GM19324 (cell line): Measurements from ENCODE around the gene CDH23.

Experiments used
- ATAC-seq: cut with Tn5 transposase; IDR thresholded peaks from one replicate; pipeline ENCODE4 v1.9.1; 2021; ENCODE audit warnings: mild to moderate bottlenecking, moderate library complexity; ENCODE audit not compliant: unreplicated experiment, low FRiP score

CDH23 gene

DNA sequence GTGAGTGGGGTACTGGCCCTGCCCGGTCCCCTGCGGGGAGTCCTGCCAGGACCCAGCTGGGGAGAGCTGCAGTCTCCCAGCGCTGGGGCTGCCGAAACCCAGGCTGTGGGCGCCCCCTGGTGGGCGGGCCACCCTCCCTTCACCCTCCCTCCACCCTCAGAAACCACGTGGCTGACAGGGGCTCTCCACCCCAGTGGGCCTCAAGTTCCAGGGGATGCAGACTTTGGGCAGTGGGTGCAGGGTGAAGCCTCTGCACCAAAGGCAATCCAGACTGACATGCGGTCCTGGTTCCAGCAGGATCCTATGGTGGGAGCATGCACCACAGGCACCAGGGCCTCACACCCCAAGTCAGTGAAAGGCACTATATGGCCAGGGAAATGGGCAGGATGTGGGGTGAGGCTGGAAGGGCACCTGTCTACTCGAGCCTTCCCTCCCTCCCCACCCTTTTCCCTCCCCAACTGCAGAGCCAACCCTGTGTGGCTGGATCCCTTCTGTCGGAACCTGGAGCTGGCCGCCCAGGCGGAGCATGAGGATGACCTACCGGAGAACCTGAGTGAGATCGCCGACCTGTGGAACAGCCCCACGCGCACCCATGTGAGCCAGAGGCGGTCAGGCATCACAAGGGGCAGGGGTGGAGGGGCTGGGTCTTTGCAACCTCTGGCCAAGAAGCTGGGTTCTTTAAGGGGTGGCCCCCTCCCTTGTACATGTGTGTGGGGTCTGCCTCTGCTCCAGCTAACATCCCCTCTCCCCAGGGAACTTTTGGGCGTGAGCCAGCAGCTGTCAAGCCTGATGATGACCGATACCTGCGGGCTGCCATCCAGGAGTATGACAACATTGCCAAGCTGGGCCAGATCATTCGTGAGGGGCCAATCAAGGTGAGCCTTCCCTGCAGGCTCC is 415.5 kb downstream of the CDH23 start:
- no peak for ATAC-seq

DNA sequence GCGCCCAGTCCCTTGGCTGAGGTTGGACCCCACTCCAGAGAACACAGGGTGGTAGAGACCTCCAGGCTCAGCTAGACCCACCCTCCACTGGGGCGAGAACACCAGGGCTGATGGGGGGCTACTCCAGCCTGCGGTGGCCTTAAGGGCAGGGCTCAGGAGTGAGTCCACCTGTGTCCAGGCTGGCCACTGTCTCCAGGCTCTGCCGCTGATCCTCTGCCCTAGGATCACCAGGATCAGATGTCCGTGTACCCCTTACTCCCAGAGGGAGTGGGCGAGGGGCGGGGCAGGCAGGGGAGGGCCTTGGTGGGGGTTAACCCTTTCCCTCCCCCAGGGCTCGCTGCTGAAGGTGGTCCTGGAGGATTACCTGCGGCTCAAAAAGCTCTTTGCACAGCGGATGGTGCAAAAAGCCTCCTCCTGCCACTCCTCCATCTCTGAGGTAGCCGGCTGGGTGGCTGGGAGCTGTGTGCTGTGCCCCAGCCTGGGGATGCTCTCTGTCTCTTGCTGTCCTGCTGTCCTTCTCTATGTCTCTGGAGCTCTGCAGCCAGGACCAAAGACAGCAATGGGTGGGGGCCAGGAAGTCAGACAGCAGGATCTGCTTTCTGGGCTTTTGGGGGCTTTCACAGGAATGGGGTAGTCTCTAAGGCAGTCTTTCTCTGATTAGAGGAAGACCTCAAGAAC is 416.3 kb downstream of the CDH23 start:
- ATAC-seq: no peak

DNA sequence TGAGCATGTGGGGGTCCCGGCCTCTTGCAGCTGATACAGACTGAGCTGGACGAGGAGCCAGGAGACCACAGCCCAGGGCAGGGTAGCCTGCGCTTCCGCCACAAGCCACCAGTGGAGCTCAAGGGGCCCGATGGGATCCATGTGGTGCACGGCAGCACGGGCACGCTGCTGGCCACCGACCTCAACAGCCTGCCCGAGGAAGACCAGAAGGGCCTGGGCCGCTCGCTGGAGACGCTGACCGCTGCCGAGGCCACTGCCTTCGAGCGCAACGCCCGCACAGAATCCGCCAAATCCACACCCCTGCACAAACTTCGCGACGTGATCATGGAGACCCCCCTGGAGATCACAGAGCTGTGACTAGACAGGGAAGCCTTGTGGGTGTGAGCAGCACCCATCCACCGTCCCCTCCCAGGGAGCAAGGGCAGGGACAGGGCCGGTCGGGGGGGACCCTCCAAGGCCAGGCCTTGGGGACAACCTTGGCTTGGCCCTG is 418.2 kb downstream of the CDH23 start:
- ATAC-seq: no peak

DNA sequence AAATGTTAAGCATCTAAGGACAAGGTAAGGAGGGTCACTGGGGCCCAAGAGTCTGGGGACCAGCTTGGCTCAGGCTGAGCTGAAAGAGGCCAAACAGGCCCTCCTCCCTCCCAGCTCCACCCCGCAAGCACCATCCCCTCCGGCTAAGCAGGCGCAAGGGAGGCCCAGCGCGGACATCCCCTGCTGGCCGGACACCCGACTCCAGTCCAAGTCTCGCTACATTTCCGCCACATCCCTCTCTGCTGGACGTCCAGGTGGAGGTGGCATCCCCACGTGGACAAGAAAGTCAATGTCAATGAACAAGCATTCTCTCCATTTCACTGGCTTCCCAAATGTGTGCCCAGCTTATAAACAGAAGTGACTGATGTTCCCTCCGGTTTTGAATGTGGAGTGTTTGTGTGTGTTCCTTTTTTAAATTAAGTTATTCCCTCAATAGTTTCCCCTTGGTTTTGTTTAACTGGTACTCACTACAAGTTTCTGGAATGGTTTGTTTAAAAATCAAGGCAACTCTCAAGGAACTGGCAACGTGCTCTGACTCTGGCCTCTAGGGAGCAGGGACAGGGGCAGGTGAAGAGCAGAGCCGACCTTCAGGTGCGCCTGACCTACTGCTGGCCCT is 418.9 kb downstream of the CDH23 start:
- no peak for ATAC-seq

DNA sequence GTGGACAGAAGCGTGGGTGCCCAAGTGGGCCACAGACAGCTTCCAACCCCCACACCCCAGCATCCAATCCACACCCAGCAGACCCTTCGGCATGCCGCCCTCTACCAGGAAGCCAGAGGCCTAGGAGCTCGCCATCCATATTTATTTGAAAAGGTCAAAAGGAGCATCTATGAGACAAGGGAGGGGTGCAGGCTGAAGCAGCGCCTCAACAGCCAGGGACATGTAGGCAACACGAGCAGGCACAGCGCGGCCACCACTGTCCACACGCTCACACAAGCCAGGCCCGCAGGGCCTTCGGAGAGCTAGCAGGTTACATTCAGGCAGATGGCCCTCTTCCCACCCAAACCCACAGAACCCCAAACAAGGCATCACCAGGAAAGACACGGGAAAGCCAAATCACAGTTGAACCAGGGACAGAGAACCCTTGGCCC is 419.7 kb downstream of the CDH23 start:
- ATAC-seq: no peak

DNA sequence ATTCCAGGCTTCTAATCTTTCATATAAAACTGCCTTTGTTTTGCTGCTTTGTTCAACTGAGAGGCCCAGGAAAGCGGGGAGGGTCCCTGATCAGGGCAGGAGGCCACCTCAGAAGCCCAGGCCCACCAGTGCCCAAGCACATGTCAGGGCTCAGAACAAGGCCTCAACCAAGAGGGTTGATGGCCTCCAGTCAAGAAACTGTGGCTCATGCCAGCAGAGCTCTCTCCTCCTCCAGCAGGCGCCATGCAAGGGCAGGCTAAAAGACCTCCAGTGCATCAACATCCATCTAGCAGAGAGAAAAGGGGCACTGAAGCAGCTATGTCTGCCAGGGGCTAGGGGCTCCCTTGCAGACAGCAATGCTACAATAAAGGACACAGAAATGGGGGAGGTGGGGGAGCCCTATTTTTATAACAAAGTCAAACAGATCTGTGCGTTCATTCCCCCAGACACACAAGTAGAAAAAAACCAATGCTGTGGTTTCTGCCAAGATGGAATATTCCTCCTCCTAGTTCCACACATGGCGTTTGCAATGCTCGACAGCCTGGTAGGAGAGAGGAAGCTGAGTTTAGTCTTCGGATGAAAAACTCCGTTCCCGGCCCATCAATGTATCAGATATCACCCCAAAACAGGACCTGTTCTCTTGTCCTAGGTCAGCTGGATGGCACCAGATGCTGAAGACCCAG is 420.4 kb downstream of the CDH23 start:
- ATAC-seq: no peak

DNA sequence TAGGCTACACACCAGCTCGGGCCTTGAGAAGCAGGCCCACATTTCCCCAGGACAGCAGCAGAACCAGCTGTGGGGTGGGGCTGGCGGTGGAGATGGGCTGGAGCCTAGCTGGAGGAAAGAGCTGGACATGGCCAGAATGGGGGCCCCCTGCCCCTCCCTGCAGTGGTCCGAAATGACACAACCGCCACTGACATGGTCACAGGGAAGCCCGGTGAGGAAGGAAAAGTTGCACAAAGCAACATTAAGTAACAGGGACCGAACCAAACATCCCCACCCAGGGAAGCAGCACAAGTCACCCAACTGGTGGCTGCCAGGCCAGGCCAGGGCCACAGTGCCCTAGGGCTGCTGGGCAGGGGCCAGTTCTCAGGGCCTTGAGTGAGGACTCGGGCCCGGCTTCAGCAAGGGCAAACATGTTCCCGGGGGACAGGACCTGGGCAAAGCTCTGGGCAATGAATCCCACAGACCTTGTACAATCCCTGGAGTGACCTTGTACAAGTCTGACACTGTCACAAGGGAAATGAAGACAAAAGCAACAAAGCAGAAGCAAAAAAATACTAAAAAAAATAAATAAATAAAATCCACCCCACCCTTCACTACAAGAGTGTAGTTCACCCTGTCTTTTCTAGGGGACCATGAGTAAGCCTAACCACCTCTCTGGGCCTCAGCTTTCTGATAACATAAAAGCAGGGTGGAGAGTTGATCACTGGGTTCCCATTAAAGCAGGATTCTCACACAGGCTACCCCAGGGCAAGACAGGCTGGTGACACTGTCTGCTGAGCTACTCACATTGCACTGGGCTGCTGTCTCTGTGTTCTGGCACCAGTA is 421.3 kb downstream of the CDH23 start:
- ATAC-seq: no peak

DNA sequence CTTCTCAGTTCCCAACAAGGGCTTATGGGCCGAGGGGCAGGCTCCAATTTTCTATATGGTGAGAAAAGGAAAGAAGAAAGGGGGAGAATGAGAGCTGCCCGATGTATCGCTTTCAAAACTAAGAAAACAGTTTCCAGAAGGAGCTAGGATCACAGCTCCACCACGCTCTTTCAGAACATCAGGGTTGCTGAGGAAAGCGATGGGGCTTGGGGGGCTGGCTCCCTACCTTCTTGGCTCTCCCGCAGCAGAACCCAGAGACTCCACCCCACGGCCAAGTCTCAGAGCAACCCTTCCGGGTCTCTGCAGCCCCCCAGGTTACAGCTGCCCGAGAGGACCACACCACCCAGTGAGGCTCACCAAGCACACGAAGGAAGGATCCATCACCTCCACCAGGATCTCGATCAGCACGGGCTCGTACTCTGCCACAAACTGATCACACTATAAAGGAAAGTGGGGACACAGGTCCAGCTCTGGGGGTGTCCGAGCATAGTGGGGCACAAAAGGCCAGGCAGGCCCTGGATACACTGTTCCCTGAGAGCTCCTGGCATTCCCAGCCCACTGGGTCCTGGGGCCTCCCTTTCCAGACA is 422.0 kb downstream of the CDH23 start:
- ATAC-seq: no peak

DNA sequence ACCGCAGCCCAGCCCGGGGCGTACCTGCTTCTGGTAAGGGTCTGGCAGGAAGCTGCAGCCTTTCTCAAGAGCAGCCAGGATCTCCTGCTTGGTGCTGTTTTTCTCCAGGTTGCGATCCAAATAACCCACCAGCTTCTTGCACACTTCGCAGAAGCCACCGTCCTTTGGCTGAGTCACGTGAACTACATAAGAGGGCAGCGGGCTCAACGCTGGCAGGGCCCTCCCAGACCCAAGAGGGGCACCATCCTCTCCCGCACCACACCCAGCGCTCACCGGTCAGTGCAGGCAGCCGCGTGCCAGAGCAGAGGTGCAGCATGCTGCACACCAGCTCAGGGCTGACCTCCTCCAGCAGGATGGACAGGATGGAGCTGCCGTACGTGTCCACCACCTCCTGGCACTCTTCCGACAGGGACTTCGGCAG is 422.7 kb downstream of the CDH23 start:
- ATAC-seq: no peak

DNA sequence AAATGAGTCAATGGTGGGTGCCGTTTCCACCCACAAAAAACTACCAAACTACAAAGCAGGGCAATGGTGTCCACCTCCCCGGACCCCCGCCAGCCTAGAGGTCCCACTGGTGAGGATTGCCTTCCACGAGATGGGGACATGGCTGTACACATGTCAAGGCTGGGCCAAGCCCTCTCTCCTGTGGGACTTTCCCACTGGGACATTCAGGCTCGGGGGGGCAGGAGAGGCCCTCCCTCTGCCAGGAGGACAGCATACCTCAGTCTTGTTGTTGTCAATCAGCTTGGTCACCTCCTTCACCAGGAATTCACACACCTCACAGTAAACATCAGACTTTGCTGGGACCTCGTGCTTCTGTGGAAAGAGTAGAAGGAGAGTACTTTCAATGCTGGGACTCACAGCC is 423.3 kb downstream of the CDH23 start:
- no peak for ATAC-seq

DNA sequence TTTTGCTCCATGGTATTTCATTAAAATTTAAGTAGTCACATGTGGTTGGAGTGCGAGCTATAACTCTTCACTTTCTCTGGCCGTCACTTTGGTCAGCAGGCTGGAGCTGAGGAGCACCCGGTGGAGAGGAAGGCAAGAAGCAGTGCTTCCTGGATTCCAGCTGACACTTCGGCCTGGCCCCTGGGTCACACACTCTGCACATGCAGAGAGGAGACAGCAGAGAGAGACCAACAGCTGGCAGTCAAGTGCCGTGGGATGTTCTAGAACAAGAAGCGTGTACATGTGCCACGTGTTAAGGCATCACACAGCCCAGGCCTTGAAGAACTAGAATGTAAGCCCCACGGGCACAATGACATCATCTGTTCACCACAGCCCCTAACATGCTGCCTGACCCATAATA is 424.2 kb downstream of the CDH23 start:
- no peak for ATAC-seq

DNA sequence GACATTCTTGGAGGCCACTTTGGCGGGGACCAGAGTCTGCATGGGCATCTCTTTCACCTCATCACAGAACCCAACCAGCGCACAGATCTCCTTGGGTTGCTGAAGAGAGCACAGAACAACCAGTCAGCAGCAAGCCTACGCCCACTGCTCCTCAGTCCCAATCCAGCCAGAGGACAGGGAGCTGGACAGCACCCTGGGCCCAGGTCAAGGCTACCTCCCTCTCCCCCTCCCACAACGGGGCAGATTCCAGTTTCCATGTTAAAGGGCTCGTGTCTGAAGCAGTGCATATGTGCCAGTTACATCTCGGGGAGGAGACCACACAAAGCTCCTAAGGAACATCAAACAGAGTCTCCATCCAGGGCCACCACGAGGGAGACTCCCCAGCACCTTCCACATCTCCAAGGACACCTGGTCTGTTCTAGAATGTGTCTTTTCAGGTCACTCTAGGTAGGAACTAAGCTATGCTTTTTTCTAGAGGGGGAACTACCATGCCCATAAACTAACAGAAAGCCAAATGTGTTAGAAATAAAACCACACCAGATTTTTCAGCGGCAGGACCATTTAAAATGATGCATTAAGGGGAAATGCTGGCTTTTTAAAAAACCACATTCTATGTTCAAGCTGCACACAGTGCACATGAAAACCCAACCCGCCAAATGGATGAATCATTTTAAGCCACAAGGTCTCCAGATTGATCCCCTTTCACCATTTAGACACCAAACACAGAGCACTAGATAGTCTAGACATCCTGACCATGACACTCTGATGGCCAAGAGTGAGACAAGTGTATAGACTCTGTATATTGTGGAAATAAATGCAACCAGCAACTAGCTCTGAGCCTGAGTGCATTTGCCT is 425.4 kb downstream of the CDH23 start:
- ATAC-seq: no peak

DNA sequence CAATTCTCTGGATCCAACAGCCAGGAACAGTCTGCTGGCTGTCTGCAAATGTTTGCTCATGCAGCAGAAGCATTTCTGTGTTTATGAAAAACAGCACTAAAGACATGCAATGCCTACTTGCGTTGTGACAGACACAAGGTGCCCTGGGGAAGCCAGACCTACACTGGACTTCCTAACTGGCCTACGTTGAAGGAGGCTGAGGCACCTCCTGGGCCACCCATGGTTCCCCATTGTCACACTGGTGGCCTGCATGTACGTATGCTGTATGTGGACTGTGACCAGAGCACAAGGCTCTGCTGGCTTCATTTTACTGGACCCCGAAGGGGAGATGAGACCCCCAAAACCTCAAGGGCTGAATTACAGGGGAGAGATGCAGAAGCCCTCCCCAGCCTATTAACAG is 426.6 kb downstream of the CDH23 start:
- ATAC-seq: no peak

DNA sequence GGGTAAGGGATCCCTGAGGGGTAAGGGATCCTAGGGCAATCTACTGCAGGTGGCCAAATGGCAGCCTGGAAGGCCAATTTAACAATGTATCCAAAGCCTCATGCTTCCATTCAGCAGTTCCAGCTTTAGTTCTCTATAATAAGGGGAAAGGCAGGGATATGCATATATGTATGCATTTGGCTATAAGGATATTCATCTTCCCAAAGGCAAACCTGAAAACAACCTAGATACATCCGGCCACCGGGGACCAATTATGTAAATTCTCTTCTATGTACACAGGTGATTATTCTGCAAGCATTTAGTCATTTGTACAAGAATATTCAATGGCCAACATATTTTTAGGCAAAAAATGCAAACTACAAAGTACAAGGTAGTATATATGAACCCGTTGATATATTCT is 427.6 kb downstream of the CDH23 start:
- no peak for ATAC-seq

DNA sequence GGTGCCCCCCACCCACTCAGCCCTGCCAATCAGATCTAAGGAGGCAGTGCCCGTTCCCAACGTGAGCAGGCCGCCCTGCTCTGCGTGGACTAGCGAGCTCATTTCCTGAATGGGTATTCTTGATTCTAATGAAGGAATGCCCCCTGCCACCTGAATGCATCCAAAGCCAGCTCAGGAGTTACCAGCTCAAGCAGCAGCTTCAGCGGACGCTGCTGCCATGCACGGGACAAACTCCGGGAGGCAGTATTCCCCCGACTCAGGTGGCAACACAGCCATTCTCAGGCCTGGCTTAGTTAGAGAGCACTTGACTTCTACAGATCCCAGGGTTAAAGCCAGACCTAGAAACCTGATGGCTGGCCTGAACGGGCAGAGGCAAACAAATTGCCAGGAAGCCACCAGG is 428.5 kb downstream of the CDH23 start:
- no peak for ATAC-seq

DNA sequence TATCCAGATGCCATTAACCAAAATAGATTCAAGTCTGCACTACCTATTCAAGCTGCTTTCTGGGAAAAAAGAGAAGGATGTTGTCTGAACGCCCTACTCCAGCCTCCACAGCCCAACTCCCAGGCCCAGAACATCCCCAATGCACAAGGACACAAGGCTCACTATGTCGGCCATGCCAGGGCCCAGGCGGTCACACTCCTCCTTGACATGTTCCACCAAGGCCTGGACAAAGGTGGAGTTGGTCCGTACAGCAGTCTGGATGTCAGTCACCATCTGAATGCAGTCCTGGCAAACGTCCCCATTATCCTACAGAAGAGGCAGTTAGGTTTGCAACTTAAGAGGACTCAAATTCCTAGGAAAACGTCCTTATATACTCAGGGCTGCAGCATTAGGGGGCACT is 431.1 kb downstream of the CDH23 start:
- no peak for ATAC-seq

DNA sequence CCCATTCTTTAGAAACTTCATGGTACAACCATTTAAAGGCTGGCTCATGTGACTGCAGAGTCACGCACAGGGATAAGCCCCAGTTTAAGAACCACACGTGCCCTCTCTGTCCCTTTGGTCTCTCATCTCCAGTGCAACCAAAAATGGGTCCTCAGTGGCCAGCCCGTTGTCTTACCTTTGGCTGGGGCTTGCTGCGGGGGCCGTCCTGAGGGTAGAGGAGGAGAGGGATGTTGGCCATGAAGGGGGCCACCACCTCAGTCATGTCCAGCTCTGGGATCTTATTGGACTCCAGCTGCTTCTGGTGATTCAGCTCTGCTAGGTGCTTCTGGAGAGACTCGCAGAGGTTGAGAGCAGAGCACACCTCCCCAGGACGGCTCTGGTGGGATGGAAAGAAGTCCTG is 432.0 kb downstream of the CDH23 start:
- ATAC-seq: no peak

DNA sequence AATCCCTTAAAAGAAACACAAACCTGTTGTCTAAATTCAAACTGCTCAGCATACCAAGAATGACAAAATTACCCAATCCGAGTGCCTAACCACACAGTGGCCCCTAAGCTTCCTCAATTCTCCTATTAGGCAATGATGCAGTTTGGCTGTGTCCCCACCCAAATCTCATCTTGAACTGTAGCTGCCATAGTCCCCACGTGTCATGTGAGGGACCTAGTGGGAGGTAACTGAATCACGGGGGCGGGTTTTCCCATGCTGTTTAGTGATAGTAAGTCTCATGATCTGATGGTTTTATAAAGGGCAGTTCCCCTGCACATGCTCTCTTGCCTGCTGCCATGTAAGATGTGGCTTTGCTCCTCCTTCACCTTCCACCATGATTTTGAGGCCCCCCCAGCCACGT is 432.5 kb downstream of the CDH23 start:
- ATAC-seq: no peak

DNA sequence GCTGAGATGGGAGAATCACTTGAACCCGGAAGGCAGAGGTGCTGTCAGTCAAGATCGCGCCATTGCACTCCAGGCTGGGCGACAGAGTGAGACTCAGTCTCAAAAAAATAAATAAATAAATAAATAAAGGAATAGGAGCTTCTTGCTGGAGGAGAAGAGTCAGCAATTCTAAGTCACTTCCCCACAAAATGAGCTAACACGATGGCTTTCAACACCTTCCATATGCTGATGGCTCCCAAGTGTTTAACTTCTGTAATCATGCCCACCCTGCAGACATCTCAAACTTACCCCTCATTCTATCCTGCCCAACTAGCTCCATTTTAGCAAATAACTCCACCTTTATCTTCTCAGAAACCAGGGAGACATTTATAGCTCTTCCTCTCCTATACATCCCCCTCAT is 433.2 kb downstream of the CDH23 start:
- ATAC-seq: no peak
